H9 (cell line): ENCODE data around the gene MARK2. TPM values are rescaled to one million over a fixed set of nuclear protein-coding genes. Genes with fewer than 3 reads are reported as not detected.
A peak's percentile ranks its signal among the peaks of the same experiment; 100 is the strongest.

Experiments used
- DNase-seq: peaks from one replicate; pipeline ENCODE4 v3.0.0-alpha.2; 2017
- H2AFZ ChIP-seq: one replicate; pipeline ENCODE4 v1.6.1; 2013; ENCODE audit warnings: mild to moderate bottlenecking, low read length, control low read depth, moderate library complexity
- H2AK5ac ChIP-seq: 2 replicates; pipeline ENCODE4 v1.6.1; 2013; ENCODE audit warnings: low read length, control low read depth, mixed read lengths; ENCODE audit not compliant: insufficient read length
- H2BK120ac ChIP-seq: one replicate; pipeline ENCODE4 v1.6.1; 2013; ENCODE audit warnings: low read depth, mild to moderate bottlenecking, low read length, control low read depth, inconsistent platforms; ENCODE audit not compliant: poor library complexity, severe bottlenecking
- H2BK12ac ChIP-seq: 2 replicates; pipeline ENCODE4 v1.6.1; 2013; ENCODE audit warnings: low read length, control low read depth, mixed read lengths, low read depth; ENCODE audit not compliant: insufficient read length
- H2BK15ac ChIP-seq: 2 replicates; pipeline ENCODE4 v1.6.1; 2013; ENCODE audit warnings: low read depth, low read length, control low read depth
- H2BK20ac ChIP-seq: one replicate; pipeline ENCODE4 v1.6.1; 2013; ENCODE audit warnings: low read depth, mild to moderate bottlenecking, low read length, control low read depth, inconsistent platforms; ENCODE audit not compliant: poor library complexity, severe bottlenecking
- H2BK5ac ChIP-seq: 2 replicates; pipeline ENCODE4 v1.6.1; 2013; ENCODE audit warnings: low read length, control low read depth, mixed read lengths; ENCODE audit not compliant: insufficient read length
- H3K14ac ChIP-seq: 2 replicates; pipeline ENCODE4 v1.6.1; 2013; ENCODE audit warnings: low read length, control low read depth; ENCODE audit not compliant: insufficient read depth
- H3K18ac ChIP-seq: 2 replicates; pipeline ENCODE4 v1.6.1; 2013; ENCODE audit warnings: low read depth, mild to moderate bottlenecking, mixed read lengths, low read length, control low read depth; ENCODE audit not compliant: insufficient read length
- H3K23ac ChIP-seq: 2 replicates; pipeline ENCODE4 v1.6.1; 2013; ENCODE audit warnings: low read length, control low read depth, mixed read lengths, low read depth; ENCODE audit not compliant: insufficient read length
- H3K23me2 ChIP-seq: 2 replicates; pipeline ENCODE4 v1.6.1; 2013; ENCODE audit warnings: low read depth, mild to moderate bottlenecking, mixed read lengths, low read length, control low read depth; ENCODE audit not compliant: insufficient read length, poor library complexity, severe bottlenecking
- H3K27ac ChIP-seq: 2 replicates; pipeline ENCODE4 v1.5.1; 2013; ENCODE audit warnings: low read length, control low read depth, mixed read lengths, low read depth; ENCODE audit not compliant: insufficient read length
- H3K27me3 ChIP-seq: 2 replicates; pipeline ENCODE4 v1.6.1; 2013; ENCODE audit warnings: low read length, control low read depth, inconsistent platforms; ENCODE audit not compliant: insufficient read depth
- H3K4ac ChIP-seq: 2 replicates; pipeline ENCODE4 v1.6.1; 2013; ENCODE audit warnings: low read depth, mild to moderate bottlenecking, control low read depth, inconsistent platforms, low read length, moderate library complexity
- H3K4me1 ChIP-seq: 2 replicates; pipeline ENCODE4 v1.6.1; 2013; ENCODE audit warnings: low read length, control low read depth, inconsistent platforms; ENCODE audit not compliant: insufficient read depth
- H3K4me2 ChIP-seq: 2 replicates; pipeline ENCODE4 v1.6.1; 2013; ENCODE audit warnings: low read length, control low read depth, mixed read lengths; ENCODE audit not compliant: insufficient read length, insufficient read depth
- H3K56ac ChIP-seq: 2 replicates; pipeline ENCODE4 v1.6.1; 2013; ENCODE audit warnings: low read depth, mild to moderate bottlenecking, mixed read lengths, low read length, control low read depth; ENCODE audit not compliant: insufficient read length
- H3K79me1 ChIP-seq: 2 replicates; pipeline ENCODE4 v1.6.1; 2013; ENCODE audit warnings: low read depth, mild to moderate bottlenecking, moderate library complexity, low read length, control low read depth, inconsistent platforms; ENCODE audit not compliant: insufficient read depth, poor library complexity, severe bottlenecking
- H3K79me2 ChIP-seq: 2 replicates; pipeline ENCODE4 v1.6.1; 2013; ENCODE audit warnings: low read length, control low read depth, inconsistent platforms; ENCODE audit not compliant: insufficient read depth
- H3K9ac ChIP-seq: 2 replicates; pipeline ENCODE4 v1.6.1; 2013; ENCODE audit warnings: low read length, control low read depth, mixed read lengths; ENCODE audit not compliant: insufficient read length; ENCODE audit errors: extremely low read depth
- H3K9me3 ChIP-seq: one replicate; pipeline ENCODE4 v1.6.1; 2013; ENCODE audit warnings: low read depth, low read length, inconsistent platforms; ENCODE audit not compliant: control insufficient read depth
- H3T11ph ChIP-seq: one replicate; pipeline ENCODE4 v1.6.1; 2013; ENCODE audit warnings: mild to moderate bottlenecking, low read length, control low read depth, inconsistent platforms
- H4K20me1 ChIP-seq: one replicate; pipeline ENCODE4 v1.6.1; 2013; ENCODE audit not compliant: control insufficient read depth, insufficient read length, insufficient read depth
- H4K5ac ChIP-seq: 2 replicates; pipeline ENCODE4 v1.6.1; 2013; ENCODE audit warnings: low read depth, mild to moderate bottlenecking, mixed read lengths, low read length, control low read depth; ENCODE audit not compliant: insufficient read length
- H4K8ac ChIP-seq: replicated peaks from 2 replicates; pipeline ENCODE4 v1.6.1; 2013; ENCODE audit warnings: low read length, control low read depth, mixed read lengths, low read depth; ENCODE audit not compliant: insufficient read length
- H4K91ac ChIP-seq: 2 replicates; pipeline ENCODE4 v1.6.1; 2013; ENCODE audit warnings: low read depth, mild to moderate bottlenecking, moderate library complexity, mixed read lengths, low read length, control low read depth; ENCODE audit not compliant: insufficient read length
- H3K27ac Mint-ChIP-seq, 3 experiments: 2 replicates in 2 of 3; 3 replicates in 1 of 3; pipeline ENCODE4 v1.8.0; 2020 to 2021; ENCODE audit warnings: mixed read lengths in 3 of 3, mild to moderate bottlenecking in 1 of 3, moderate library complexity in 1 of 3
- H3K27me3 Mint-ChIP-seq: 2 replicates; pipeline ENCODE4 v1.8.0; 2021; ENCODE audit warnings: low read depth, mild to moderate bottlenecking, moderate library complexity, mixed read lengths
- H3K36me3 Mint-ChIP-seq, 3 experiments: 2 replicates in 2 of 3; 3 replicates in 1 of 3; pipeline ENCODE4 v1.8.0; 2020 to 2021; ENCODE audit warnings: low read depth in 3 of 3, mixed read lengths in 3 of 3; ENCODE audit not compliant: insufficient read depth in 1 of 3
- H3K4me1 Mint-ChIP-seq, 2 experiments: 2 replicates each; pipeline ENCODE4 v1.8.0; 2020; ENCODE audit warnings: mixed read lengths in 2 of 2
- H3K4me3 Mint-ChIP-seq, 2 experiments: 2 replicates in 1 of 2; 3 replicates in 1 of 2; pipeline ENCODE4 v1.8.0; 2020 to 2021; ENCODE audit warnings: mild to moderate bottlenecking in 2 of 2, mixed read lengths in 2 of 2, moderate library complexity in 1 of 2
- H3K9me3 Mint-ChIP-seq, 2 experiments: 2 replicates in 1 of 2; 3 replicates in 1 of 2; pipeline ENCODE4 v1.8.0; 2020; ENCODE audit warnings: mild to moderate bottlenecking in 2 of 2, mixed read lengths in 2 of 2, moderate library complexity in 1 of 2
- CTCF ChIP-seq: fragments of 200-600 bp; sonication (generic); conservative IDR thresholded peaks from 3 replicates; pipeline ENCODE4 v1.8.0; 2021; ENCODE audit warnings: antibody characterized with exemption, mild to moderate bottlenecking
- WGBS: extraction: QIAGEN DNeasy Blood & Tissue Kit; methylation state at CpG from one replicate; pipeline ENCODE4 v1.1.7; 2013; ENCODE audit warnings: missing lambda C conversion rate, low lambda C conversion rate, mixed read lengths; ENCODE audit not compliant: insufficient read length; ENCODE audit errors: extremely low coverage; 5-methylcytosine and 5-hydroxymethylcytosine counted together
- total RNA-seq: library from RNA; stranded (reverse); gene quantifications from 2 replicates; pipeline ENCODE4 v1.2.1, GENCODE V29; 2021

The MARK2 gene
- total RNA-seq, 1 experiment from 2014 or later = 45.7 TPM

GRCh38 chr11:63837027-63837688 is 1.8 kb upstream of the MARK2 start:
- H3T11ph ChIP-seq = no peak overlapping the region
- peaks cover 15% of the 10 kb centered on the region for H3K23me2 ChIP-seq
- H3K27me3 Mint-ChIP-seq = no peaks in the 10 kb centered on the region
- H3K79me1 ChIP-seq = peaks cover 10% of the 10 kb centered on the region
- WGBS = no CpG with 5 or more reads among the region's 5 CpGs
- no peak overlapping the region for H3K9ac ChIP-seq
- H2BK12ac ChIP-seq = no peak overlapping the region
- peak; percentile 91 for TF ChIP-seq CTCF
- no peak overlapping the region for H2AK5ac ChIP-seq
- no peaks in the 10 kb centered on the region for H3K27me3 ChIP-seq
- no peak overlapping the region for H3K4me2 ChIP-seq
- H2BK5ac ChIP-seq = no peak overlapping the region
- H3K23ac ChIP-seq = no peak overlapping the region
- H4K5ac ChIP-seq = no peak overlapping the region
- peaks cover 0 to 4% of the 10 kb centered on the region in 2 experiments; a peak in 1 of 5 replicates for H3K9me3 Mint-ChIP-seq
- H3K36me3 Mint-ChIP-seq = no peaks in the 10 kb centered on the region; a peak in 1 of 7 replicates
- peak overlapping the region in 1 of 2 experiments; percentile 20; a peak in 1 of 5 replicates for H3K4me3 Mint-ChIP-seq
- H3K27ac ChIP-seq = no peak overlapping the region
- no peak overlapping the region for H2BK20ac ChIP-seq
- no peak overlapping the region for H4K91ac ChIP-seq
- H3K4me1 ChIP-seq = peaks cover 9% of the 10 kb centered on the region
- H3K14ac ChIP-seq = no peak overlapping the region
- no peak overlapping the region for H2BK120ac ChIP-seq
- H3K79me2 ChIP-seq = peaks cover 23% of the 10 kb centered on the region; the same call in 1 of the 2 replicates
- no peak overlapping the region for H3K18ac ChIP-seq
- DNase-seq = peak; percentile 83
- H4K20me1 ChIP-seq = no peaks in the 10 kb centered on the region
- H3K9me3 ChIP-seq = no peaks in the 10 kb centered on the region
- H2BK15ac ChIP-seq = no peak overlapping the region
- H3K56ac ChIP-seq = no peak overlapping the region
- H3K4me1 Mint-ChIP-seq = peaks cover 50 to 57% of the 10 kb centered on the region in 2 experiments
- no peak overlapping the region; a peak in 2 of 7 replicates for H3K27ac Mint-ChIP-seq
- no peak overlapping the region for H2AFZ ChIP-seq
- H4K8ac ChIP-seq = no peak overlapping the region
- H3K4ac ChIP-seq = no peak overlapping the region
